HG03571 (cell line): Measurements from ENCODE around the gene VTCN1.
A peak's percentile ranks its signal among the peaks of the same experiment; 100 is the strongest.
"Not testable (repeated sequence)": the region's sequence is repeated elsewhere in the genome, so short reads cannot be mapped to it uniquely, and the experiment has no call there.

ENCODE experiments used
- ATAC-seq: cut with Tn5 transposase; IDR thresholded peaks from one replicate; pipeline ENCODE4 v1.9.1; 2021; ENCODE audit not compliant: unreplicated experiment

The VTCN1 gene

DNA sequence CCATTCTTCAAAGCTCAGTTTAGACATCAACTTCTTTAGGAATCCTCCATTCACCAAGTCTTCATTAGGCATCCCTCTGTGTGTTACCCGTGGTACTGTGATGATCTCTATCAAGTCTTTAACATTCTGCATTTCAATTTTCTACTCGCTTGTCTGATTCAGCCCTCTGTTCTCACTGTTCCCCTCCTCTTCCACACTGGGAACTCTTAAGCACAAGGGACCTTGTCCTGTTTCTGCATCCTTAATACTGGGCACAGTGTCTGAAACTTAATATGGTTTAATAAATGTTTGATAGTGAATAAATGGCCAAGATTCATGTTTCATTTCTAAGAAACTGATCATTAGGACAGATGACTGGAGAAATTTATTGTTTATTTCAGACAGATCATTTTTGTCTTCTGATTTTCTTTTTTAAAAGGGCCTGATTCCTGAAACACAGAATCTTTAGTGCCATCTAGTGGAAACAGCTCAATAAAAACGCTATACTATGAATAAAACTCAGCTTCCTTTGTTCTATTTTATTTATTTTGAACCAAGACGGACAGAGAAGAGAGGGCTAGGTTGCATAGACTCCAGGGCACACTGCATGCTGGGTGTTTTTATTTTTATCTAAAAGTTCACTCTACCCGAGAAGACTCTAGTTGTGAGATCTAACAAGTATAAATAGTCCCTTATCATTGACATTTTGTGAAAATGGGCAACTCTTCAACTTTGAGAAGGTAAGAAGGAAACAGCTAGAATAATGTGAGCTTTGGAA, 82.2 kb downstream of the VTCN1 start:
- no peak for ATAC-seq

DNA sequence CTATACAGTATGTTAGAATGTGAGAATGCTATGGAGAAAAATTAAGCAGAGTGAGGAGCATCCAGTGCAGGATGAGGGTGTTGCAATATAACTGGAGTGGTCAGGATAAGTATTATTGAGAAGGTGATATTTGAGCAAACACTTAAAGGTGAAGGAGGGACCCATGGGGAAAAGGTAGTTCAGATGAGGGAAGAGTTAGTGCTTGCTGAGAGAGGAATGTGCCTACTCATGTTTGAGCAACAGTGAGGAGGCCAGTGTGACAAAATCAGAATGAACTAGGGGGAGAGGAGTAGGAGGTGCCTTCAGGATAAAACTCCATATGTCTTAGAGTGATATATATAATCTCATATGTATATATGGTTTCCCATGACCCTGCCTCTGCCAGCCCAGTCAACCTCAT, 82.9 kb downstream of the VTCN1 start:
- ATAC-seq, result no peak

DNA sequence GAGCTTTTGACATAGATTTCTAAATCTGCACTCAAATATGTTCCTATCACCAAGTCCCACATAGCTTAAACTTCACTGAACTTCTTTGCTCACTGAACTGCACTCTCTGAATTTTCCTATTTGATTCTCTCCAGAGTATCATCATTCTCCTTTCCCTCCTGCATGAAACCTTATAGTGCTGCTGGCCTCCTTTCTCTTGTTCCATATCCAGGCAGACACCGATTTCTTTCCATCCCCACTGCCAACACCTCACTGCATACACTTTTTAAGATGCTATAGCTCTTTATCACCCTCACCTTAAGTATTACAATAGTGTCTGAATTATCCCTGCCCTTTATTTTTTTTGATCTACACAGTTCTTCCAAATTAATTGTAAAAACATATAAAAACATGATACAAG, 86.1 kb downstream of the VTCN1 start:
- ATAC-seq, result no peak

DNA sequence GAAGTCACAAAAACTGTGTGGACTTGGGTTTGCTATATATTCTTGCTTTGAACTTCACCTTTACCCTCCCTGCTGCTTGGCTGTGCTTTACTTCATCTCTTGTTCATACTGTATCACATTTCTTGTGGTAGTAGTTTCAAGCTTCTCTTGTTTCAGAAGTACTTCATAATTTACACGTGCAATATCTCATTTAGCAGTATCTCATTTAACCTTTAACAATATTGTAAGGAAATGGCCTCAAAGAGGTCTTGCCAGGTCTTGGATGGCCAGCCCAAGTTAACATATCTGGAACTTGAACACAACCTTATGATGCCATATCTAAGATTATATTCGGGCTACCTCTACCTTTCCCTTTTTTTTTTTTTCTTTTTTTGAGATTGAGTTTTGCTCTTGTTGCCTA, 87.5 kb downstream of the VTCN1 start:
- no peak for ATAC-seq

DNA sequence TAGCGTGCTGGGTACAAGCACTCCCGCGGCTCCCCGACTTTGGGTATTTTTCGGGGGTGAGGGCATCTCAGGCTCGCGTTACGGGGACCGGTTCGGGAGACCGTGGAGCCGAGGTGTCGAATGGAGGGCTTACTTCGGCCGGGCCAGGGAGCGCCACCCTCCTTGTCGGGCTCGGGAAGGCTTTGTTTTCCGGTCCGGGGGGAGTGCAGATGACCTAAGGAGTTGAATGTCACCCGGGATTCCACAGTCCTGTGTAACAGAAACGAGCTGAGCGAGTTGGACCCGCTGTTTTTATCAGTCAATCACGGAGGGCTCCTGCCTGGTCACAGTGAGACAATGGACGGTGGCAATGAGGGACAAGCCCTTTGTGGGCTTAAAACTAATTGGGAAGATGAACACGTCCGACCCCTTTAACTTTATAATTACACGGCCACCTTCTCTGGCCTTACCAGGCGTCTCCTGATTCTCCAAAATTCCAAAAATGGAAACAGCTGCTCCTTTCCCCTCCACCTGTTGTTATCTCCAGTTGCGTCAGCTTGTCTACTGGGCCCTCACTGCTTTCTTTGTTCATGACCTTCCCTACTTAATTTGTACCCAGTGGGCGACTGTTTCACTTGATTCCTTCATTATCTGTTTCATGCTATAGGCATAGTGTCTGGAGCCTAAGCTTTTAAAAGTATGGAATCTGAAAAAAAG, 88.2 kb downstream of the VTCN1 start:
- ATAC-seq, result peak; percentile 0

DNA sequence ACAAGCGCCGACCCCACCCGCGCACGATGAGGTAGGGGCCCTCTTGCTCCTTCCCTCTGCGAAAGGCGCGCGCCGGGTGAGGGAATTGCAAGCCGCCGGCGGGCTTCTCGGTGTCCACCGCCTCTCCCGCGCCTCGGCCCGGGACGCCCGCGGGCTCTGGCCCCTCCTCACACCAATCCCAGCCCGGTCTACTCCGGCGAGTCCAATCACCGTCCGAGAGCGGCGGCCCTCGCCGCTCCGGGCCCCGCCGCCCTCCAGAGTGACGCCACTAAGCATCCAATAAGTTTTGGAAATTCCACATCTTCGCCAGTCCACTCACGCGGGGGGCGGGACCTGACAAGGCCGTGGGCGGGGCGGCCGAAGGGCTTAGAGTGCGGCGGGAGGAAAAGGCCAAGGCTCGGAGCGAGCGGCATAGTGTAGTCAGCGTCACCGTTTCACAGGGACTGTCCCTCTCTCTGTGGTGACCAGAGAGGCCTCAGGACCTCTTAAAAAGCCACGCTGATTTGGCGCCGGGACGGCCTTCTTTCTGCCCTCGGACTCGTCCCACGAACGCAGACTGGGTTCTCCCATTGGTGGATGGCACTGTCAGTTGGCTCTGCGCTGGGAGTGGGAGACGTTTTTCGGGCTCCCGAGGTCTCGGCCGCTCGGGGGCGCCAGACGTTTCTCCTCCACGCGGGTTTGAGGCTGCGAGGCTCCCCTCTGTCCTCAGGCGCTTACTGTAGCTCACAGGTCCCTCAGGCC, 89.0 kb downstream of the VTCN1 start, which contains the start of gene TRIM45:
Gene TRIM45 (minus strand): TSS at position 161 of the 741 bp plus-strand sequence. CDS start 548 bp downstream, outside the sequence.
- ATAC-seq, result peak; percentile 96

DNA sequence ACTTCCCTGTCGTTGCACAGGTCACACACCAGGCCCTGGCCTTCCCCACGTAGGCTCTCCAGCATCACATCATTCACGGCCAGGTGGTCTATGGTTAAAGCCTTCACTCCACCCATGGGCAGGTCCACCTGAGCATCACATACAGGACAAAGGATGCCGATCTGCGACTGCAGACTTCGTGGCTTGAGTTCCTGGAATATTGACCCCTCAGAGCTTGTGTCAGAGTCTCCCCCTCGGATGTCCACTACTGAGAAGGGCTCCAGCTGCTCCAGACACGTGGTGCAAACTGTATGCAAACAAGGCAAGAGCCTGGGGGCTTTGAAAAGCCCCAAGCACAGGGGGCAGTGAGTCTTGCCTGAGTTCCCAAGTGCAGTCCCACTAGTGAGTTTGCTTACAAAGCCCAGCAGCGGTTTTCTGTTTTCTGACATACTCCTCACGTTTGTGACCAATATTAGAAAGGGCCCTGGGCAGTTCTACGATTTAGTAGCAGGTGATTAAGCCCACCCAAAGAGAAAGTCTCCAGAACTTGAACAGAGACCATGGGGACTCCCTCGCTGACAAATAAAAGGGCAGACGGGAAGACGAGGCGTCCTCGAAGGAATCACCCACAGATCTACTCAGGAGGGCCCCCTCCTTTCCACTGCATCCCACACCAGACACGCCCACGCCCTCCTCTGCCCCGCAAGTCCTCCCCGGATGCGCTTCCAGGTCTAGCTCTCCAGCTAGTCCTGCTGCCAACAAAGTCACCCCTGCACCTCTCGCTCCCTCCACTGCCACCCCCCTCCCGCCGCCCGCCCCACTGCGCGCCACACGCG, 89.7 kb downstream of the VTCN1 start:
- no peak for ATAC-seq

DNA sequence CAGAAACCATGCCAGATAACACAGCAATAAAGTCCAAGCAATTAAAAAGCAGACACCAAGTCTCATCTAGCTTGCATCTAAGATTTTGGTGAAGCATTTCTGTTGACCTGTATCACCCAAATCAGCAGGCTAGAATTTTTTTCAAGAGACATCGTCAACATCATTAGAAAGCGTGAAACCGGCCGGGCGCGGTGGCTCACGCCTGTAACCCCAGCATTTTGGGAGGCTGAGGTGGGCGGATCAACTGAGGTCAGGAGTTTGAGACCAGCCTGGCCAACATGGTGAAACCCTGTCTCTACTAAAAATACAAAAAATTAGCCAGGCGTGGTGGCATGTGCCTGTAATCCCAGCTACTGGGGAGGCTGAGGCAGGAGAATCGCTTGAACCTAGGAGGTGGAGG, 91.6 kb downstream of the VTCN1 start:
- ATAC-seq, result not testable (repeated sequence)

DNA sequence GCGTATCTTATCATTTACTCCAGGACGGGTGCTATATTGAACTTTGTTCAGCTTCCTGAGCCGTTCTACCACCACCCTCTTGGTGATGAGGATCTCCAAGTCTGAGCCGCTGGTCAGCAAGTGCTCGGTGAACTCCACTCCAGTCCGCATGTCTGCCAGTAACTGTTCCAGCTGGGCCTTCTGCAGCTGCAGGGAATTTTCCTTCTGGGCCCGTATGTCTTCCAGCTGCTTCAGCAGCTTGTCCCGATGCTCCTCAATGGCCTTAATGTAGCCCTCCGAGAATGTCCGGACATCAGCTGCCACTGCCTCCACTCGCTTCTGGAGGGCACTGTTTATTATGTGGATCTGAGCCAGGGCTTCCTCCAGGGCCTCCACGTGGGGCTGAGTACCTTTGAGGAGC, 92.6 kb downstream of the VTCN1 start:
- no peak for ATAC-seq

DNA sequence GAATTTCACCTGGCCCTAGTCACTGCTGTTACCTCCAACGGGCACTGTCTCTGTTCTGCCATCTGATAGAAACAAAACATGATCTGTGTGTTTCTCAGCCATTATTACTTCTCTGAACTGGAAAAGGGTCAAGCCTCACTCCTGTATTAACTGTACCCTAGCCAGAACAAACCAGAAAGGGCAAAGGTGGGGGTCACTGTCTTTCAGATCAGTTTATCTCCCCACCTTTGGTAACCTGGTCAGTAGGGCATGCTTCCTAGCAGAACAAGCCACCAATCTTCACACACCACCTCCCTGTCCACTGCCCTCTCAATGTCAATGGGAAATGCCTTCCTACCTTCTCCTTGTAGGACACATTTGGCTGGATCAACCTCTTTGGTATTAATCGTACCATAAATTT, 93.0 kb downstream of the VTCN1 start:
- no peak for ATAC-seq

DNA sequence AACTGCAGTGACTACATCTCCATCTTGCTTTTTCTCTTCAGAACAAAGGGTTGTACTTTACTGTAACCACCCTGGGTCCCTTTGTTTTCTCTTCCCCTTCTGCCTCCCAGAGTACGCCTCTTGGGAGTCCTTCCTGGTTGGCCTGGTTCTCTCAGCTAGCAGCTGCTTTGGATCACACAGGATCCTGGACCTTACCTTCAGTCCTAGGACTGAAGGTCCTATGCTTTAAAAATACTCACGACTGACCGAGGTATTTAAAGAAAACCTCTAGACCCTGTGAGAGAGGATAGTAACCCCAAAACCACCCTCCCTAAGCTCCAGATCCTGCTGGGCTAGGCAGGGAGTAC, 94.0 kb downstream of the VTCN1 start:
- no peak for ATAC-seq

DNA sequence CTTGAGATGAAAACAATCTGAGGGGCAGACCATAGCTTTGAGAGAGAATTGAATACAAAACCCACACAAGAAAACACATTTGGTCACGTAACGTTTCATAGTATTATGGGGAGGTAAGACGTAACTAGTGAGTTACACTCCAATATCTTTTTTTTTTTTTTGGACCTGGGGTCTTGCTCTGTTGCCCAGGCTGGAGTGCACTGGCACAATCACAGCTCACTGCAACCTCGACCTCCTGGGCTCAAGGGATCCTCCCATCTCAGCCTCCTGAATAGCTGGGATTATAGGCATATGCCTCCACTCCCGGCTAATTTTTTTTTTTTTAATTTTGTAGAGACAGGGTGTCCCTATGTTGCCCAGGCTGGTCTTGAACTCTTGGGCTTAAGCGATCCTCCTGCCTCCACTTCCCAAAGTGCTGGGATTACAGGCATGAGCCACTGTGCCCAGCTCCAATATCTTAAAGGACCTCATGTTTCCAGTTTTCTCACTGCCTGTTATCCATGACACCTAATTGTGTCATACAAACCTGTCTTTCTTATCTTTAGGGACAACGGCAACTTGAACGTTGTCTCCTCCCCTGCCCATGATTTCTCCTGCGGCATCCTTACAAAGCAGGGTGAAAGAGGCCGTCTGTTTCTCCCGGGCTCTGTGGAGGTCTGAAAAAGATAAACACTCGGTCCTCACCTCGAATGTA, 94.5 kb downstream of the VTCN1 start:
- no peak for ATAC-seq

DNA sequence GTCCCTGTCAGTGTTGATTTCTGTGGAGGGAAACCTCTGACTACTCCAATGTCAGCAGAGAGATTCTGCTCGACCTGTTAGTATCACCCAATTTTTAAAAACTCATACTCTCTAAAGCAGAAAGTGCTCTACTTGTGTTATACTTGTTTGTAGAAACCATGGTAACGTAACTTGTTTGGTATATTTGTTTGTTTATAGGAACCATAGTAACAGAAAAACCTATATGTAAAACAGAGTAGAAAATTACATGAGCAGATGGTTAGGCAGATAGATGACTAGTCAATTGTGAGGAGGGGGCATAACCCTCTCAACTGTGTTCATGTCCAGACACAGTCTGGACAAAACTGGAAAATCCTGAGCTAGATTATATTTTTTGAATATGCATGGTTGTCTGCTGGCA, 95.8 kb downstream of the VTCN1 start:
- no peak for ATAC-seq

DNA sequence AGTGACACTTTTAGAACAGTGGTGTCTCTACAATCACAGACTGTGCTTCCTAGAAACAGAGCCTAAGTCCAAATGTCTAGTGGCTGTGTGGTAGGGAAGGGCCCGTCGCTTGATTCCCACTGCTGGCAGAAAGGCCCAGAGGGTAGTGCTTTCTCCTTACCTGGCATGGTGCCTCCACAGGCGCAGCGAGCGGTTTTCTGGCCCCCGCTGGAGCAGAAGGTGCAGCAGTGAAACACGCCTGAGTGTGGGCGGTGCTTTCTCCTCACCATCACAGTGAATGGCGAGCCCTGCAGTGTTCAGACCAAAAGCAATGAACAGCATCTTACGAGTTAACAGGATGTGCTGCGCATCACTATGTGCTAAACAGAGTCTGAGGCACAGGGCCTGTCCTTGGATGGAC, 97.5 kb downstream of the VTCN1 start:
- ATAC-seq, result no peak

DNA sequence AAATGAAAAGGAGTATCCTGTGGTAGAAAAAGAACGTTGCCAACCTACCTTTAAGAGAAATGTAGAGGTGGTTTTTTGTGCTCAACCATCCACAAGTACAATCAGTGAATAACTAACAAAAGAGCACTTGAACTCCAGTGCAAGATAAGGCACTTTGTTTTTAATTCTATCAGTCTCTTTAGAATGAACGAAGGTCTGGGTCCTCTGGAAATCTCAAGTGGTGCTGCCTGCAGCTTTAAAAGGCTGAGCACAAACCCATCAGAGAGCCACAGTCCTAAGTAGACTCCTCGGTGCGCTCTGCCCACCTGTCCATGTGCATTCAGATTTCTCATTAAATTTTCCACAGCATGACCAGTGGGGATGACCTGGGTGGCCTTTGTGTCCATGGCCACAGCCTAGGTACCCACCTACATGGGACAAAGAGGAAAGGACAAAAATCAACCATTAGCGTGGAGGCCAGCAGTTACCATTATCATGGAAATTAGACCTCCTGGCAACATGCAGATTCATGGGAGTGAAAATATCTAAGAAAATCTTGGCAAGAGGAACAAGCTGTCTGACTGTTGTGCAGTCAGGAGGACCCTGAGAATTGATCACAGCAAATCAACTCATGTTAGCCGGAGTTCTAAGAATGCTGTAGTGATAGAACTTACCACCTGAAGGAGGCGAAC, 98.5 kb downstream of the VTCN1 start:
- no peak for ATAC-seq

DNA sequence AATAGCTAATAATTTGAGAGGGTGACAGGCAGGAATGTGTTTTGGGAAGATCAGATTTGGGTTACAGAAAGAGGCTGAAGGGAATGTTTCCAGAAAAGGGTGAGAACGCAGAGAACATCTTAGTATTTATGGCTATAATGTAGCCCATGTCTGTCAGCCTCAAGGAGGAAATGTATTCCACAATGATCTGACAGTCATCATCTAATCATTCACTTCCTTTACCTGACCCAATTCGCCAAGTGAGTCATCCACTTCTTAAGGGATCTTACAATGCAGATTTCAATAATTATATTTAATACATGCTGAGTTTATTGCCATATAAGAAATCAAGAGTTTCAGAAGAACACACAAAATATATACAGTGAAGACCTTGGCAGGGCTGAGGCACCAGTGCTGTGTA, 100.0 kb downstream of the VTCN1 start:
- ATAC-seq, result no peak

DNA sequence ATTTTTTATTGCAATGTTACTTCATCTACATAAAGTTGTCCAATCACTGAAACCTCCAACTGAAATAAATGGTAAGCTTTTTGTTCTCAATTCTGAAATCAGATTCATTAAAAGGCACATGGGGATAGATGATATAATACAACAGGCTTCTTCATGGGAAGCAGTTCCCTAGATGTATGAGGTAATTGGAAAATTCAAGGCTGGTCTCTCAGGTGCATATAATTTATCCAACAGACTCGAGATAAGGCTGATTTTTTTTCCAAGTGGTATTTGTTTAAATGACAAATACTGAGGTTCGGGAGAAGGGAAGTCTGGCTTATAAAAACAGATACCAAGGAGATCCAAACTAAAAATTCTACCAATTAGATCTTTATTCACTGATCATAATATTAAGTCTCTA, 103.4 kb downstream of the VTCN1 start:
- ATAC-seq, result no peak

DNA sequence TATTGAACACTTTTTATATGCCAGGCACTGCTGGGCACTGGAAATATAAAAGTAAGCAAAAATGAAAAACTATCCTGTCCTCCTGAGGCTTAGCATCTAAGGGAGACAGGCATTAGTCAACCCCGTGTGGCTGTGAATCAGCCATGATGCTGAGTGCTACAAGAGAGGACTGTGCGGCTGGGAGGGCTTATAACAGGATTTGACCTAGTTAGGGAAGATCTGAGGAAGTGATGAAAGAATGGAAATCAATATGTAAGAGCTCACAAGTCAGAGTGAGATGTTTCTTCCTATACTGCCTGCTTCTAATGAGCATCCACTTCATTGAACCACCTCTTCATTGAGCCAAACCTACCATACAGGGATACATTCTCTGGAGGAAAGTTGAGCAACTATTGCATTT, 104.2 kb downstream of the VTCN1 start:
- no peak for ATAC-seq

DNA sequence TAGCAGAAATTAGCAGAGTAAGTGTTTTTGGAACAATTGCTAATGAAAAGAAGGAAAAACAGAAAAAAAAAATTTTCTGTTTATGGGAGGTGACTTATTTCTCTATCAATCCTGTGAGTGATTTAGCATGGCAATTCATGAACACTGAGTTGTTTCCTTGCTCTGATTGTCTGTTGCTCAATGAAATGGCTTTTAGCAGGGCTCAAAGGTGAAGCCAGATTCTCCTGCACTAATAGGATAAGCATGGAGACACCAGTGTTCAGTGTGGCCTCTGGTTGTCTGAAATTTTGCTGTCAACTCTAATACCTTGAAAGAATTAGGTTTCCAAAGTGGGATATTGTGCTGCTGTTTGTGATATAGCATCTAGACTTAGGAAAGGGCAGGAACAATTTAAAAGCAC, 105.0 kb downstream of the VTCN1 start:
- ATAC-seq, result no peak

DNA sequence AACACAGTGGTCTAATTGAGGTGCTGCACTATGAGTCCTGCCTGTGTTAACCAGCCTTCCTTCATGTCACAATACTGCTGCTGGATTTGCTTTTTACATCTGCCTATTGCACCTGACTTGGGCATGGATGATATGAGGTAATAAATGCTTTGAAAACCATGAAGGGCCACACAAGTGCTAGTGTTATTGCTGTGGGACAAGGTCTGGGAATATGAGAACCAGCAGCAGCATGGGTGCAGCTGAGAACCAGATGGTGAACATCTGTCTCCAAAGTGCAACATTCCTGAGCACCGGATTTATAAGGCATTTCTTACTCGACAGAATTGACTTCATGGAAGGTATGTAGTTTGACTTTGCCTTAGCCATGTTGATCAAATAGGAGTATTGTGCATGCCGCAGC, 105.7 kb downstream of the VTCN1 start:
- no peak for ATAC-seq
